ENCODE measurements around the gene XYLT1.
"Not testable (repeated sequence)": the region's sequence is repeated elsewhere in the genome, so short reads cannot be mapped to it uniquely, and the experiment has no call there.

Gene XYLT1

DNA sequence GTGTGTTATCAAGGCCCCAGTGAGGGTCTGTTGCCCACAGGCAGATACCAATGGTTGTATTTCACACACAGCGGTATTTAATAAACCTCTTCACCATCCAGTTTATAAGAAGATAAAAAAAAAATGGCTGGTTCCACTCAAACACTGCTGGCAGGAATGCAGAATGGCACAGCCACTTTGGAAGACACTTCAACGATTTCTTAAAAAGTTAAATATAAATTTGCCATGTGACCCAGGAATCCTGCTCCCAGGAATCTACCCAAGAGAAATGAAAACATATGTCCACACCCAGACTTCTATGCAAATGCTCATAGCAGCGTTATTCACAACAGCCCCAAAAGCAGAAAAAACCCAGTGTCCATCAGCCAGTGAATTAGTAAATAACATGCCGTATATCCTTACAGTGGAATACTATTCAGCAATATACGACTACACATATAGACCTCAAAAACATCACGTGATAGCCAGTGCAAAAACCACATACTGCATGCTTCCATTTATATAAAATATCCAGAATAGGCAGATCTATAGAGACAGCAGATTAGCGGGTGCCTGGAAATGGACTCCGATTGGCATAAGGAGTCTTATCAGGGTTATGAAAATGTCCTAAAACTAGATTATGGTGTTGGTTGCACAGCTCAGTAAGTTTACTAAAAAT lies 38.7 kb downstream of the XYLT1 start:
- no peak for DNase-seq (ENCODE audit: low read depth in 4 of 4, low spot score in 1 of 4)

DNA sequence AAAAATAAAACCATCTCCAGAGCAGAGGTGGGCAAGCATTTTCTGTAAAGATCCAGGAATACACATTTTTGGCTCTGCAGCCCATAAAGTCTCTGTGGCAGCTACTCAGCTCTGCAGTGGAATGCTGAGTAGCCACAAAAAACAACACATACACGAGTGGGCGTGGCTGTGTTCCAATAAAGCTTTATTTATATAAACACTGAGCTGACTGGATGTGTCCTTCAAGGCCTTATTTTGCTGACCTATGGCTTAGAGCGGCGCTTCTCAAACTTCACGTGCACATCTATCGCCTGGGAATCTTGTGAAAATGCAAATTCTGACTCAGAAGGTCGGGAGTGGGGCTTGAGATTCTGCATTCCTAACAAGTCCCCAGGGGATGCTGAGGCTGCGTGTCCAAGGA lies 39.7 kb downstream of the XYLT1 start:
- no peak for DNase-seq (ENCODE audit: low read depth in 4 of 4, low spot score in 1 of 4)

DNA sequence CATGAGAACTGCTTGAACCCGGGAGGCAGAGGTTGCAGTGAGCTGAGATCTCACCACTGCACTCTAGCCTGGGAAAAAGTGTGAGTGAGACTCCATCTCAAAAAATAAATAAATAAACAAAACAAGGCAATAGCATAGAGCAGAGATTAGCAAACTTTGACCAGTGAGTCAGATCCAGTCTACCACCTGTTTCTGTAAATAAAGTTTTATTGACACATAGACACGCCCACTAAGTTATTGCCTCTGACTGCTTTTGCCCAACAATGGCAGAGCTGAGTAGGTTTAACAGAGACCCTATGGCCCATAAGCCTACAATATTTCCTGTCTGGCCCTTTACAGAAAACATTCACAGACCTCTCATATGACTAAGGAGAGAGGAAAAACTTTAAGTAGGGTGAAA lies 44.3 kb downstream of the XYLT1 start:
- no peak for DNase-seq (ENCODE audit: low read depth in 4 of 4, low spot score in 1 of 4)

DNA sequence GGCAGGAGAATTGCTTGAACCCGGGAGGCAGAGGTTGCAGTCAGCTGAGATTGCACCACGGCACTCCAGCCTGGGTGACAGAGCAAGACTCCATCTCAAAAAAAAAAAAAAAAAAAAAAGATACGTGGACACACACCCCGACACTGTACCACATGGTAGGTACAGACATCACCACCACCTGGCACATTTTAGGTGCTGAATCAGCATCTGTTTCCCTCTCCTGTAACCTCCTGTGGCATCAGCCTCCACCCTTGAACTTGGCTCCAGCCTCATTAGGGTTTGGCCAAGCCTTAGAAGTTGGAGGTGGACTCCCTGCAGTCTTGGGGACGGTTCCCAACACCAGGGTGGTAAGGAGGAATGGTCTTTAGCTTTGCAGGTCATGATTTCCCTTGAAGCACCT lies 46.0 kb downstream of the XYLT1 start:
- no peak for DNase-seq (ENCODE audit: low read depth in 4 of 4, low spot score in 1 of 4)

DNA sequence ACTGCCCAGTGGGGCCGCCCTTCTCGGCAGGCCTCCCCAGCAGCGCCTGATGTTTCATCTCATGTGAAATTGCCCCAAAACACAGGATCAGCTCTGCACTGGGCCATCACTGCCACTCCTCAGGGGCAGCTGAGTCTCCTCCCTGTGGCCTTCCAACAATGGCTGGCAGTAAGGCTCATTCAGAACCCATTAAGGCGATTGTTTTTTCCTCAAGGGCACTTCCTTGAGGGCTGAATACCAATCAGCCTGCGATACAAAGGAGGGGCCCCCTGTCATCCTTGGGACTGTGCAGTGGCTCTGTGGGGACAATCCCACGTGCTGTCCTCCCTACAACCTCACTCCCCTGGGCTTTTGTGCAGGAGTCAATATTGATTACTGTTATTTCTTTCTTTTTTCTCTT lies 47.5 kb downstream of the XYLT1 start:
- DNase-seq (ENCODE audit: low read depth in 4 of 4, low spot score in 1 of 4): no peak

DNA sequence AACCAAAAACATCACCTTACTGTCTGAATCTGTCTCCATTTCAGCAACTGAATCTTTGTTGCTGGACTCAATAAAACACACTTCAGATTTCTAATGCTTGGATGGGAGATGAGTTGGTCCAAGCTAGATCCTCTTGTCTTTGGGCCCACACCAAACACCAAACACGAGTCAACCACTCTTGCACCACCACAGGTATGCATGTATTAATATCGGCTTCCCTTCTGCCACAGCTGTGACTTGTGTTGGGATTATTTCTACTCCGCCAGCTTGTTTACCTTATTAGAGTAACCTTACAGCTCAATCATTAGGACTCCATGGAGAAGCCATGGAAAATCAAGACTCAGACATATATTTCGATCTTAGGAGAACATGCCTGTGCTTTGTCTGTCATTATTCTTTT lies 49.9 kb downstream of the XYLT1 start:
- DNase-seq (ENCODE audit: low read depth in 4 of 4, low spot score in 1 of 4): no peak

DNA sequence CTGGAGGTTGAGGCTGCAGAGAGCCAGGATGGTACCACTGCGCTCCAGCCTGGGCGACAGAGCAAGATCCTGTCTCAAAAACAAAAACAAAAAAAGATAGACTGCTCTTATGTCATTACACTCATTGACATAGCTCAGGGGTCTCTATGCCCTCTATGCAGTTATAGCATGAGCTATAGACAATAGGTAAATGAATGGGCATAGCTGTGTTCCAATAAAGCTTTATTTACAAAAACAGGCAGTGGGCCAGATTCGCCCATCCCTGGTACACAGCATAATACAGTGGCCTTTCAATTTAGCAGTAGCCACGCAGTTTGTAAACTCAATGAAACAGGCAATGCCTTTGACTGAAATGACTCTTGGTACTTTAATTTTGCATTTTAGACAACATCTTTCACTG lies 51.5 kb downstream of the XYLT1 start:
- no peak for DNase-seq (ENCODE audit: low read depth in 4 of 4, low spot score in 1 of 4)

DNA sequence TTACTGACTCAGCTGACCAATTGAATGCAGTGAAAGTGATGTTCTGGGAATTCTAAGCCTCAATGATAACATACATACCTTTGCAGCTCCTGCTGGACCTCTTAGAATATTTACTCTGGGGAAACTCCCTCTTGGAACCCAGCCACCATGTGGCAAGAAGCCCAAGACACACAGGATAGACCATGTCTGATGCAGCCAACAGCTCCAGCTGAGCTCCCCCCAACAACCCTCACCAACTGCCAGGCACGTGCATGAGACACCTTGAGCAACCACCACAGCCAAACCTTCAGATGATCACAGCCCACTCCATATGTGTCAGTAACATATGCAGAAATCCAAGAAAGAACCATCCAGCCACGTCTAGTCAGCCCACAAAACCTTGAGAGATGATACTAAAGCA lies 53.0 kb downstream of the XYLT1 start:
- DNase-seq (ENCODE audit: low read depth in 4 of 4, low spot score in 1 of 4): no peak

DNA sequence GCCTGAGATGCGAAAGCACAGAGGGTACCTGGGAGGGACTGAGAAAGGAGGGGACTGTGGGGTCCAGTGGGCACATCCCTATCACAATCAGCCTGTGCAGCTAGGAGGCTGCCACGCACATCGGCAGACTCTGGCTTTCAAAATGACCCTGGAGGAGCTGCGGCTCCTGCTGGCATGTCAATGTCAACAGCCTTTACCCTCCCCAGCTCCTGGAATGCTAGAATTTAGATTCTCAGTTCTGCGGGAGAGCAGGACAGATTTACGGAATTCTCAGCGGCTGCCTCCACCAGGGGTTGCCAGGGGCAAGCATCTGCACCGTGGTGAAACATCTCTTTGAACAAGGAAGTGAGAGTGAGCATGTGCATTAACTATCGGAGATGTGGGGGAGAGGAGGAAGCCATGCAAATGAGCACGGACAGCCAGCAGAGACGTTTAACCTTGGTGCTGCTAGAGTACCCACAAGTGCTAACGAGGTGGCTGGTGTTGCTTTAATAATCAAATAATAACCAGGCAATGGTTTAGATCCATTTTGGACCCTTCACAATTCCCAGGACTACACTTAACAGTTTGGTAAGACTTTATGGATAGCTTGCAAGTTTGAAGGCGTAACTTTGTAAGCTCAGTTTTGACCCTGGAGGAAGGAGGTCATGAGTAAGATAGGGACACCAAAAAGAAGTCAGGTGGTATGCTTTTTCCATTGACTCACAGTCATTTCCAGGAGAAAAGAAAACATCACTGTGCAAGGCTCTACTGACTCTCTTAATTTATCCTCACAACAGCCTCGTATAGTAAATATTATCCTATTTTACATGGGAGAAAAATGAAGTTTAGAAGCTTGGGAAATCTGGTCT lies 54.1 kb downstream of the XYLT1 start:
- peak in 3 of 4 experiments; percentile 21 to 37 (median 29) for DNase-seq (ENCODE audit: low read depth in 4 of 4, low spot score in 1 of 4)

DNA sequence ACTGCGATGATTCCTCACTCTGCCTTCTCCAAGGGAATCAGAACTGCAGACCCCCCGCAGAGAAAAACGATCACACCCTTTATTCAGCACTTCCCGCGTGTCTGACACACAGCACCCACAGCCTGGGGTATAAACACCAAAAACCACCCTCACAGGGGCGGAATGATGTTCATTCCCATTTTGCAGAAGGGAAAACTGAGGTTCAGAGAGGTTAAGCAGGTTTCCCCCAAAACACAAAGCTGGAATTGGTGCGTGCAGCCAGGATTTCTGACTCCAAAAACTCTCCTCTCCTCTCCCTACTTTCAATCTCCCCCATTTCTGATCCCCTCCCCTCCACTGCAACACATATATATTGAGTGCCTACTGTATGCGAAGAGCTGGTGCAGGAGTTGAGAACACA lies 55.8 kb downstream of the XYLT1 start:
- no peak for DNase-seq (ENCODE audit: low read depth in 4 of 4, low spot score in 1 of 4)

DNA sequence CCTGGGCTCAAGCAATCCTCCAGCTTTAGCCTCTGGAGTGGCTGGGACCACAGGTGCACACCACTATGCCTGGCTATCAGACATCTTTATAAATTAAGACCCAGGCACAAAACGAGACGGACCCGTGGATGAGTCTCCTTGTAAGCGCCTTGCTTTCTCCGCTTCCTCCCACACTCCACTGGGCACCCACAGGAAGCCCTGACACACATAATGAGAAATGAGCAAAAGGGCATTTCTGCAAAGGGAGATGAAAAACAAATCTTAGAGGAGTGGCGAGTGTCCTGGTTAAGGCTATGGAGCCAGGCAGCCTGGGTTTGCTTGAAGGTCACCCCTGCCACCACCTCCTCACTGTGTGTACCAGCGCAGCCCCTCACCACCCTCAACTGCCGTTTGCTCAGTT lies 56.3 kb downstream of the XYLT1 start:
- DNase-seq (ENCODE audit: low read depth in 4 of 4, low spot score in 1 of 4): no peak

DNA sequence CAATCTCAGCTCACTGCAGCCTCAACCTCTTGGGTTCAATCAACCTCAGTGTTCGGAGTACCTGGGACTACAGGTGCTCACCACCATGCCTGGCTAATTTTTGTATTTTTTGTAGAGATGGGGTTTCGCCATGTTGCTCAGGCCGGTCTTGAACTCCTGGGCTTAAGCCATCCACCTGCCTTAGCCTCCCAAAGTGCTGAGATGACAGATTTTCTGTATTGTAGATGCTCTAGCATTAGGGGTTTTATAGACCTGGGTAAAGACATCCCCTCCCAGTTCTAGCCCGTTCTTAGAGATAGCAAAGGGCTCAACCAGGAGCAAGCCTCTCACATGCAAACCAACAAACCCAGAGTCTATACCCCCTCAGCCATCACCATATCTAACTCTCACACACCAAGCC lies 57.3 kb downstream of the XYLT1 start:
- no peak for DNase-seq (ENCODE audit: low read depth in 4 of 4, low spot score in 1 of 4)

DNA sequence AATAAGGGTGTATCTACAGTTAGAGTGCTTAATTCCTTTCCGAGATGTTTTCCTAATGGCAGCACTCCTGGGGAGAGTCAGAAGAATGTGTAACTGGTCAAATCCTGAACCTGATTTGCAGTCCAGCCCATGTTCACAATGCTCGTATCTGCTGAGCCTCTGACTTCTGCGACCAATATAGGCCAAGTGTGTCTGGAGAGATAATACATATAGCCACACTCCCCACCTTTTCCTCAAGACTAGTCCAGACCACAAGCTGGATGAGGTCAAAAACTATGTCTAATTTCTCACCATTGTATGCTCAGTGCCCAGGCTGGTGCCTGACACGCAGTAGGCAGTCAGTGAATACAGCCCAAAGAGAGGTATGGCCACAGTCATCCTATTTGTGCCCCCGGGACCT lies 58.0 kb downstream of the XYLT1 start:
- DNase-seq (ENCODE audit: low read depth in 4 of 4, low spot score in 1 of 4): no peak

DNA sequence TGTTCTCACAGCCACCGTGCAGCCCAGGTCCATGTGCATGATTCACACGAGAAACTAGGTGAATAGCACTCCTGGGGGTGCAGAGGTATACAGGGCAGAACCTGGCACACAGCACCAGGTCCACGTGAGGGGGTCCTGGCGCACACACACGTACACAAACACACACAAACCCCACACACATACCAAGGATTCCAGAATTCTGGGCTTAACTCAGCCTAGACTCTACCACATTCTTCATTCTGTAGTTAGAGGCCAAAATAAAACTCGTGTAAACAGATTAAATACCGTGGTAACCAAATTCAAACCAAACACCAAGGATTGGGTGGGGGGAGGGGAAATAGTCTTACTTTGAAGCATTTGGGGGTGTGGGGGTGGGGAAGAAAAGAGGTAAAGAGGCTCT lies 58.5 kb downstream of the XYLT1 start:
- no peak for DNase-seq (ENCODE audit: low read depth in 4 of 4, low spot score in 1 of 4)

DNA sequence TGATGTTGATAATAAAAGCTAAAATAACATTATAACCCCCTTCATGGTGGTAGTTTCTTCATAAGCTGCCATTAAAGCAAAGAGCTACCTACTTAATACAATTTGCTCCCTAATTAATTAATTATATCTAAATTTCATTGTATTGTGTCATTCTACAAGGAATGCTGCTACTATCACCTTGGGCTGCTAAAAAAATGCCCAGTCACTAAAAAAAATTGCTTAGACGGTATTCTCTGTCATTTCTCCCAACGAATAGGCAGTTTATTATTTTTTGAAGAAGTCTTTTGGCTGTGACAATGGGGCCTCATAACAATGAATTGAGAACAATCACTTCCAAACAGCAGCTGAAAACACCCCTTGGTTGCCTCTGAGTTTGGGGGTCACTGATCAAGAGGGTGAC lies 59.5 kb downstream of the XYLT1 start:
- DNase-seq (ENCODE audit: low read depth in 4 of 4, low spot score in 1 of 4): no peak

DNA sequence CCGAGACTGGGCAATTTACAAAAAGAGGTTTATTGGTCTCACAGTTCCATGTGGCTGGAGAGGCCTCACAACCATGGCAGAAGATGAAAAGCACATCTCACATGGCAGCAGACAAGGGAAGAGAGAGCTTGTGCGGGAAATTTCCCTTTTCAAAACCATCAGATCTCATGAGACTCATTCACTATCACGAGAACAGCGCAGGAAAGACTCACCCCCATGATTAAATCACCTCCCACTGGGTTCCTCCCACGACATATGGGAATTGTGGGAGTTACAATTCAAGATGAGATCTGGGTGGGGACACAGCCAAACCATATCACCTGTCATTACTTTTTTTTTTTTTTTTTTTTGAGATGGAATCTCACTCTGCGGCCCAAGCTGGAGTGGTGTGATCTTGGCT lies 60.4 kb downstream of the XYLT1 start:
- not testable (repeated sequence) for DNase-seq (ENCODE audit: low read depth in 4 of 4, low spot score in 1 of 4)

DNA sequence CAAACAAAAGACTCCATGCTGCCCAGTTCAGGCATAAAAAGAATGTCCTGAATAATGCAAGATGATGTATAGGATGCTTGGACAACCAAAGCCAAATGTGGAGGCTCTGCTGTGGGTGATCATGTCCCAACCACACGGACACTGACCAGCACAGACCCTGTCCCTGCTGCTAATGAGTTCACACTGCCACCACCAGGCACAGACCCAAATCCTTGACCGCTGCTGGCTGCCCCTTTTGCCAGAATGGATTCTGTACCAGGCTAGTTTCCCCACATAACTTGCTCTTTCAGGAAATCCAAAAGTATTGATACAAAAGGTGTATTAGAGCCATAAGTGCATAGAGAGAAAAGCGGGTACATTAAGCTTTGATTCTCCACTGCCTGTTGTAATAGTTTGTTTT lies 60.9 kb downstream of the XYLT1 start:
- no peak for DNase-seq (ENCODE audit: low read depth in 4 of 4, low spot score in 1 of 4)

DNA sequence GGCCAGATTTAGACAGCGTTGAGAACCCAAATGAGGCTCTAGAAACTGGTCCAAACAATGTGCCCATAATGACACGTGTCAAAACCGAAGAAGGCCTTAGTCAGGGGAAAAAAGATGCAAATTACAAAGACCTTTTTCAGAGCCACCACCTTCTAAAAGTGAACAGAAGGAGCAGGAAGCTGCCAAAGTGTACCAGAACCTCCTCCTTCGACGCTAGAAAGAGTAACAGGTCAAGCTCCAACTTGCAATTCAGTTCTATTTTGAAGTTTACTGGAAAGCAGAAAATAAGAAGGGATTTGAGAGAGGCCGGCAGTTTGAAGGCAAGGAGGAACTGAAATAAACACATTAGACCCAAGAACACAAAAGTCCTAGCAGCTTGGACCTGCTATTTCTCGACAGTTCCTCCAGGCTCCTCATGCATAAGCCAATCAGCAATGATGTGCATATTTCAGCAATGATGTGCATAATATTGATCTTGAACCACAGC lies 61.8 kb downstream of the XYLT1 start:
- no peak for DNase-seq (ENCODE audit: low read depth in 4 of 4, low spot score in 1 of 4)

DNA sequence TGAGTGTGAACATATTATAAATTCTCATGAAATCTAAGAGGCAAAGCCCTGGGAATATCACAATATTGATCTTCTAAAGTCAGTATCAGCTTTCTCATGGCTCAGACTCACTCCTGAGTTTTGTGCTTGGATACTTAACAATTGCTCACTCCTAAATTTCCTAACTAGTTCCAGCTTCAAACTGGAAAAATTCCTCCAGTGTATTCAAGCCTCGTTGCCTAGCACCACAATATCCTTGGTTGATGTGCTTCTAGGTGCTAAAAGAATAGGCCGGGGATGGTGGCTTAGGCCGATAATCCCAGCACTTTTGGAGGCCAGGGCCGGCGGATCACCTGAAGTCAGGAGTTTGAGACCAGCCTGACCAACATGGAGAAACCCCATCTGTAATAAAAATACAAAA lies 62.5 kb downstream of the XYLT1 start:
- no peak for DNase-seq (ENCODE audit: low read depth in 4 of 4, low spot score in 1 of 4)

DNA sequence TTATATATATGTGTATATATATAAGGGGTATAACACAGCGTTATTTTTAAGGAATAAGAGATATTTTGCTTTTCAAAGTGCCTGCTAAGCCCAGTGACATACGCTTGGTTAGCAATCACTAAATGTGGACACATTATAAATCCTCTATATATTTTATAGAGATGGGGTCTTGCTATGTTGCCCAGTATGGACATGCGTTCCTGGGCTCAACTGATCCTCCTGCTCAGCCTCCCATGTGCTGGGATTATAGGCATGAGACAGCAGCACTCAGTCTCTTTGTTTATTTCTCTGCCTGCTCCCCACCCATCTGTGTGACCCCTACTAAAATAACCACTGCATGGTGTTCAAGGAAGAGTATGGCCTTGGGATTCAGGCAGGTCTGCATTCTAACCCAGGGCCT lies 63.4 kb downstream of the XYLT1 start:
- DNase-seq (ENCODE audit: low read depth in 4 of 4, low spot score in 1 of 4): no peak

DNA sequence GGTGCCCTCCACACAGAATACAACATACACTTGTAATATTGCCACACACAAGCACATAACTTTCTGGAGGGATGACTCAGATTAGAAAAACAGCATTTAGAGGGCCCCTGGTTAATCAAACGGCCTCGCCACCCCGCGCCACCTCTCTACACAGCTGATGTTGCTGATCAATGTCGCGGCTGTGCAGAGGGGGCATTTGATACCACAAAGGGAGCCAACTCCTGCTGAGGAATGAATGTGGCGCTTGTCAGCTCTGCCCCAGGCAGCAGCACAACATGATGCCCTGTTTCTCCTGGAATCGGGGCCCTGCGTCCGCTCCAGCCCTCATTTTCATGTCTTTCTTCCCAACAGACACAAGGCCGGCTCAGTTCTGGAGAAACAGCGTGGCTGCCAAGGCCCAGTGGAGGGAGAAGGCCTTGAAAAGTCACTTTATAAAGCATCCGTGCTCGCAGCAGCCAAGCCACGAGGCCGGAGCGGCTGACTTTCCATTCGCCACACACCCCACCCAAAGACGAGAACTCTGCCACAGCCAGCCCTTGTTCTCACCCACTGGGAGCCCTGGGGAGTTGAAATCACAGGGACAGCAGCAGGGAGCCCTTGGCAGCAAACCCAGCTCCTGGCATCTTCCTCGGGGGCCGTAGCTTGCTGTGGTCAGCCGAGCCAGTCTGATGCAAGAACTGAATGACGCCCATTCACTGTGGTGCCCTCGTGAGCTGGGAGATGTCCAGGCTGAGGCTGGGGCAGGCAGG lies 65.6 kb downstream of the XYLT1 start:
- DNase-seq (ENCODE audit: low read depth in 4 of 4, low spot score in 1 of 4): no peak
